GM12878 (cell line): ENCODE measurements around the gene LCE1D. TPM values are rescaled to one million over a fixed set of nuclear protein-coding genes. Genes with fewer than 3 reads are reported as not detected.

Experiments used
- ATAC-seq: fragments of 200-7000 bp; cut with Tn5 transposase; 3 replicates; pipeline ENCODE4 v1.9.1; 2020; ENCODE audit warnings: mild to moderate bottlenecking, moderate library complexity
- BruUV-seq: library from RNA; stranded (reverse); fragments of 400-500 nt; replicated peaks from 2 replicates; lab custom pipeline; 2021; lab: Mats Ljungman, UMichigan
- CTCF ChIA-PET: fragments of 300-600 bp; sonication (Branson Sonifier 250); formaldehyde crosslinking; extraction: SDS; loops from one replicate; lab custom pipeline; 2021; ENCODE audit warnings: inconsistent platforms; lab: Yijun Ruan, JAX
- POLR2A ChIA-PET: fragments of 350-600 bp; formaldehyde crosslinking; extraction: SDS; loops from one replicate; lab custom pipeline; 2021; ENCODE audit warnings: inconsistent platforms; lab: Charles Lee
- RAD21 ChIA-PET: fragments of 300-600 bp; sonication (Branson Sonifier 250); formaldehyde crosslinking; loops from one replicate; lab custom pipeline; 2023; ENCODE audit warnings: antibody characterized with exemption; ENCODE audit not compliant: unreplicated experiment; lab: Charles Lee
- SMC1A ChIA-PET: fragments of 300-600 bp; sonication (Branson Sonifier 250); formaldehyde crosslinking; loops from one replicate; lab custom pipeline; 2023; ENCODE audit not compliant: unreplicated experiment, uncharacterized antibody; lab: Charles Lee
- DNase-seq: peaks from one replicate; pipeline ENCODE4 v3.0.0-alpha.2; 2011; ENCODE audit warnings: low read depth, low spot score
- FAIRE-seq: peaks from 3 replicates; lab custom pipeline; 2011; peaks lifted over from hg19 to GRCh38; lab: Jason Lieb, UNC
- H2AFZ ChIP-seq: 2 replicates; pipeline ENCODE4 v1.6.0; 2011; ENCODE audit warnings: low read depth, low read length, control low read depth; ENCODE audit not compliant: control insufficient read depth
- H3K27ac ChIP-seq: 2 replicates; pipeline ENCODE4 v1.5.1; 2011; ENCODE audit warnings: control low read depth; ENCODE audit not compliant: control insufficient read depth, insufficient read depth
- H3K27me3 ChIP-seq, 2 experiments: replicated peaks in 1 of 2; 2 replicates each; pipeline versions ENCODE4 v1.6.0 to v1.6.1; 2011; ENCODE audit warnings: low read length in 1 of 2; ENCODE audit not compliant: control insufficient read depth in 2 of 2, insufficient read depth in 2 of 2
- H3K36me3 ChIP-seq, 2 experiments: 2 replicates each; pipeline ENCODE4 v1.5.1; 2011; ENCODE audit warnings: low read length in 1 of 2; ENCODE audit not compliant: control insufficient read depth in 2 of 2, insufficient read depth in 2 of 2
- H3K4me1 ChIP-seq: 2 replicates; pipeline ENCODE4 v1.6.1; 2011; ENCODE audit warnings: mild to moderate bottlenecking, low read length, moderate library complexity, mixed read lengths; ENCODE audit not compliant: control insufficient read depth, insufficient read depth
- H3K4me2 ChIP-seq: 2 replicates; pipeline ENCODE4 v1.6.0; 2011; ENCODE audit warnings: control low read depth; ENCODE audit not compliant: control insufficient read depth, insufficient read depth
- H3K4me3 ChIP-seq: fragments of 200-600 bp; sonication (generic); 2 replicates; pipeline ENCODE4 v1.5.1; 2016
- H3K79me2 ChIP-seq: 2 replicates; pipeline ENCODE4 v1.6.0; 2011; ENCODE audit warnings: low read length; ENCODE audit not compliant: control insufficient read depth, insufficient read depth
- H3K9ac ChIP-seq: 2 replicates; pipeline ENCODE4 v1.8.0; 2011; ENCODE audit warnings: low read length, control low read depth, mixed read lengths; ENCODE audit not compliant: control insufficient read depth, insufficient read depth
- H3K9me3 ChIP-seq: replicated peaks from 3 replicates; pipeline ENCODE4 v1.5.1; 2011; ENCODE audit warnings: mild to moderate bottlenecking, low read length; ENCODE audit not compliant: control insufficient read depth, insufficient read depth
- H4K20me1 ChIP-seq: 2 replicates; pipeline ENCODE4 v1.6.0; 2011; ENCODE audit not compliant: control insufficient read depth, insufficient read depth
- ATF3 ChIP-seq: IDR thresholded peaks from 2 replicates; pipeline ENCODE4 v1.6.1; 2011; ENCODE audit warnings: low read depth, mild to moderate bottlenecking, low read length, moderate library complexity, borderline replicate concordance; ENCODE audit errors: extremely low read depth
- ATF7 ChIP-seq: fragments of 450-650 bp; IDR thresholded peaks from 2 replicates; pipeline ENCODE4 v1.6.1; 2016; ENCODE audit warnings: low read depth, mild to moderate bottlenecking
- CHD1 ChIP-seq: IDR thresholded peaks from 2 replicates; pipeline ENCODE4 v1.6.1; 2012; ENCODE audit warnings: low read depth, low read length, improper control_type of control experiment
- CREB1 ChIP-seq: IDR thresholded peaks from 2 replicates; pipeline ENCODE4 v1.6.1; 2012; ENCODE audit warnings: low read depth, mild to moderate bottlenecking, inconsistent platforms
- CREM ChIP-seq: IDR thresholded peaks from 2 replicates; pipeline ENCODE4 v1.6.1; 2014; ENCODE audit warnings: antibody characterized with exemption, low read depth
- DPF2 ChIP-seq: fragments of 450-650 bp; IDR thresholded peaks from 2 replicates; pipeline ENCODE4 v1.6.1; 2017; ENCODE audit warnings: mild to moderate bottlenecking
- EP300 ChIP-seq, 2 experiments: fragments of 150-350 bp in 1 of 2; IDR thresholded peaks; 2 replicates each; pipeline ENCODE4 v1.6.1; 2011 to 2012; ENCODE audit warnings: low read depth in 2 of 2, low read length in 2 of 2, borderline replicate concordance in 1 of 2, improper control_type of control experiment in 1 of 2, inconsistent platforms in 1 of 2; ENCODE audit not compliant: control insufficient read depth in 1 of 2
- GATAD2B ChIP-seq: fragments of 450-650 bp; conservative IDR thresholded peaks from 2 replicates; pipeline ENCODE4 v1.6.1; 2017; ENCODE audit warnings: low read depth, mild to moderate bottlenecking, moderate library complexity
- HDAC2 ChIP-seq: fragments of 200-600 bp; sonication (generic); IDR thresholded peaks from 2 replicates; pipeline ENCODE4 v1.6.1; 2017
- HDGF ChIP-seq: fragments of 450-650 bp; IDR thresholded peaks from 2 replicates; pipeline ENCODE4 v1.6.1; 2016; ENCODE audit warnings: antibody characterized with exemption
- IRF3 ChIP-seq: fragments of 450-650 bp; IDR thresholded peaks from 2 replicates; pipeline ENCODE4 v1.6.1; 2014; ENCODE audit warnings: mild to moderate bottlenecking
- NR2C1 ChIP-seq: fragments of 450-650 bp; IDR thresholded peaks from 2 replicates; pipeline ENCODE4 v1.6.1; 2017; ENCODE audit warnings: antibody characterized with exemption, mild to moderate bottlenecking, moderate library complexity
- POLR2A ChIP-seq: IDR thresholded peaks from 2 replicates; pipeline ENCODE4 v1.6.1; 2011; ENCODE audit warnings: low read depth, mild to moderate bottlenecking, low read length
- RB1 ChIP-seq: fragments of 450-650 bp; formaldehyde crosslinking; IDR thresholded peaks from 2 replicates; pipeline ENCODE4 v1.6.1; 2017; ENCODE audit warnings: mild to moderate bottlenecking, borderline replicate concordance
- SIN3A ChIP-seq: IDR thresholded peaks from 2 replicates; pipeline ENCODE4 v1.6.1; 2012; ENCODE audit warnings: low read depth, low read length, improper control_type of control experiment
- SMAD1 ChIP-seq: fragments of 450-650 bp; IDR thresholded peaks from 2 replicates; pipeline ENCODE4 v1.6.1; 2018; ENCODE audit warnings: mild to moderate bottlenecking, low read depth; ENCODE audit not compliant: partially characterized antibody
- SMC3 ChIP-seq: IDR thresholded peaks from 2 replicates; pipeline ENCODE4 v1.6.1; 2011; ENCODE audit warnings: low read length, improper control_type of control experiment, borderline replicate concordance
- ZBTB33 ChIP-seq: fragments of 450-650 bp; IDR thresholded peaks from 2 replicates; pipeline ENCODE4 v1.6.1; 2017; ENCODE audit warnings: mild to moderate bottlenecking
- ZSCAN29 ChIP-seq: fragments of 450-650 bp; IDR thresholded peaks from 2 replicates; pipeline ENCODE4 v1.6.1; 2017; ENCODE audit warnings: mild to moderate bottlenecking, moderate library complexity
- WGBS: methylation state at CpG from one replicate; pipeline ENCODE4 v1.1.6; 2016; ENCODE audit warnings: low lambda C conversion rate; ENCODE audit not compliant: insufficient replicate concordance, insufficient coverage; ENCODE audit errors: missing lambda C conversion rate; 5-methylcytosine and 5-hydroxymethylcytosine counted together
- in situ Hi-C: fragments of 300-500 bp; cut with MboI; formaldehyde crosslinking; loops from 9 replicates; pipeline ENCODE4 v1.14.3; 2018; ENCODE audit warnings: mixed read lengths
- intact Hi-C: fragments of 100-400 bp; cut with micrococcal nuclease; formaldehyde crosslinking; loops from one replicate; pipeline ENCODE4 v1.14.2; 2022; ENCODE audit not compliant: unreplicated experiment
- polyA plus RNA-seq, 11 experiments: library from polyadenylated mRNA; depleted of rRNA in 4 of 11; unstranded in 6 of 11; stranded (reverse) in 5 of 11; fragments of >200 nt; fragmentation: Nextera tagmentation in 4 of 11; fragmentation: Illumina TruSeq in 1 of 11; extraction: Ambion mirVana in 4 of 11; extraction: Trizol in 1 of 11; gene quantifications; 1 replicate in 1 of 11; 2 replicates in 10 of 11; pipeline versions ENCODE4 v1.2.1 to v1.2.3, GENCODE V29; 2011 to 2016; ENCODE audit warnings: inconsistent platforms in 2 of 11, missing spikeins in 2 of 11, low read depth in 1 of 11
- total RNA-seq, 4 experiments: library from RNA; depleted of rRNA in 3 of 4; stranded (reverse); fragments of >200 nt in 3 of 4; fragmentation: Illumina TruSeq in 1 of 4; extraction: Trizol in 1 of 4; gene quantifications; 2 replicates each; pipeline versions ENCODE4 v1.2.1 to v1.2.3, GENCODE V29; 2013 to 2021
- TF ChIP-seq, protein P1 (sequence below): fragments of 450-650 bp; IDR thresholded peaks from 2 replicates; pipeline ENCODE4 v1.6.1; 2017; ENCODE audit warnings: mild to moderate bottlenecking, low read depth, inconsistent platforms; ENCODE audit not compliant: poor library complexity, severe bottlenecking

LCE1D gene
- total and polyA plus RNA-seq, 10 of the 15 experiments (the other 5 are each of a cell fraction or from before 2014, with no cell fraction given) = not detected

DNA sequence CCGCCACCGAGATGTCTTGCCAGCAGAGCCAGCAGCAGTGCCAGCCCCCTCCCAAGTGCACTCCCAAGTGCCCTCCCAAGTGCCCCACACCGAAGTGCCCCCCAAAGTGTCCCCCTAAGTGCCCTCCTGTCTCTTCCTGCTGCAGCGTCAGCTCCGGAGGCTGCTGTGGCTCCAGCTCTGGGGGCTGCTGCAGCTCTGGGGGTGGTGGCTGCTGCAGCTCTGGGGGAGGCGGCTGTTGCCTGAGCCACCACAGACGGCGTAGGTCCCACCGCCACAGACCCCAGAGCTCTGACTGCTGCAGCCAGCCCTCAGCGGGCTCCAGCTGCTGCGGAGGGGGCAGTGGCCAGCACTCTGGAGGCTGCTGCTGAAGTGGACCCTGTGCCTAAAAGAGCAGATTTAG lies 20.2 kb upstream of the LCE1D start:
- ChIA-PET RAD21 (no interaction called here), SMC1A (interaction anchor here (1.3 kb wide), 1 partner anchor 150 kb away, joined by 3 read pairs; no protein-coding TSS in a partner anchor), CTCF (interaction anchor here (1.3 kb wide), 1 partner anchor 26 kb away, joined by 4 read pairs; no protein-coding TSS in a partner anchor), POLR2A (no interaction called here)
- TF ChIP-seq CREB1 (no peak), SIN3A (no peak), POLR2A (no peak), NR2C1 (no peak), HDGF (no peak), RB1 (no peak), EP300 (IDR thresholded peaks at IDR 0.05; ENCODE audit: borderline replicate concordance in 1 of 2, control insufficient read depth in 1 of 2, low read depth in 2 of 2, low read length in 2 of 2) (no peak), ZBTB33 (no peak), SMC3 (no peak), ATF3 (no peak), GATAD2B (no peak), CHD1 (no peak), CREM (no peak), IRF3 (no peak), DPF2 (no peak), ZSCAN29 (no peak), ATF7 (no peak), SMAD1 (no peak), HDAC2 (no peak)
- TF ChIP-seq, protein P1, sequence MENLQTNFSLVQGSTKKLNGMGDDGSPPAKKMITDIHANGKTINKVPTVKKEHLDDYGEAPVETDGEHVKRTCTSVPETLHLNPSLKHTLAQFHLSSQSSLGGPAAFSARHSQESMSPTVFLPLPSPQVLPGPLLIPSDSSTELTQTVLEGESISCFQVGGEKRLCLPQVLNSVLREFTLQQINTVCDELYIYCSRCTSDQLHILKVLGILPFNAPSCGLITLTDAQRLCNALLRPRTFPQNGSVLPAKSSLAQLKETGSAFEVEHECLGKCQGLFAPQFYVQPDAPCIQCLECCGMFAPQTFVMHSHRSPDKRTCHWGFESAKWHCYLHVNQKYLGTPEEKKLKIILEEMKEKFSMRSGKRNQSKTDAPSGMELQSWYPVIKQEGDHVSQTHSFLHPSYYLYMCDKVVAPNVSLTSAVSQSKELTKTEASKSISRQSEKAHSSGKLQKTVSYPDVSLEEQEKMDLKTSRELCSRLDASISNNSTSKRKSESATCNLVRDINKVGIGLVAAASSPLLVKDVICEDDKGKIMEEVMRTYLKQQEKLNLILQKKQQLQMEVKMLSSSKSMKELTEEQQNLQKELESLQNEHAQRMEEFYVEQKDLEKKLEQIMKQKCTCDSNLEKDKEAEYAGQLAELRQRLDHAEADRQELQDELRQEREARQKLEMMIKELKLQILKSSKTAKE = no peak
- Histone ChIP-seq H3K4me3 (no peak overlapping the region), H3K4me1 (no peaks in the 10 kb centered on the region), H3K4me2 (no peak overlapping the region), H2AFZ (no peak overlapping the region), H4K20me1 (no peaks in the 10 kb centered on the region), H3K36me3 (no peaks in the 10 kb centered on the region), H3K79me2 (no peaks in the 10 kb centered on the region), H3K27ac (no peak overlapping the region), H3K9me3 (no peaks in the 10 kb centered on the region), H3K9ac (no peak overlapping the region), H3K27me3 (peaks cover 0 to 8% of the 10 kb centered on the region in 2 experiments)
- in situ Hi-C loops = no loop called here
- no TSS peak for BruUV-seq
- 51% methylated on average over 11 of the region's 11 CpGs for WGBS
- no peak for FAIRE-seq
- no peak for ATAC-seq
- intact Hi-C loops = no loop called here
- no peak for DNase-seq
